Loucy (cell line): ENCODE results near the gene AQP12A.

ENCODE experiments used
- H2AFZ ChIP-seq: fragments of 200-600 bp; sonication (generic); 2 replicates; pipeline ENCODE4 v1.6.0; 2016; ENCODE audit warnings: antibody characterized with exemption, mild to moderate bottlenecking, low read length, moderate library complexity
- H3F3A ChIP-seq: fragments of 200-600 bp; 2 replicates; pipeline ENCODE4 v1.6.0; 2016; ENCODE audit warnings: antibody characterized with exemption, low read depth, mild to moderate bottlenecking
- H3K27me3 ChIP-seq: fragments of 200-600 bp; sonication (generic); 2 replicates; pipeline ENCODE4 v1.6.1; 2014; ENCODE audit warnings: low read length, mild to moderate bottlenecking; ENCODE audit not compliant: insufficient read depth, poor library complexity, severe bottlenecking
- H3K36me3 ChIP-seq: fragments of 200-600 bp; sonication (generic); 2 replicates; pipeline ENCODE4 v1.6.1; 2016; ENCODE audit warnings: low read length; ENCODE audit not compliant: insufficient read depth
- H3K4me1 ChIP-seq: fragments of 200-600 bp; sonication (generic); 2 replicates; pipeline ENCODE4 v1.5.1; 2014; ENCODE audit warnings: low read length, mild to moderate bottlenecking; ENCODE audit not compliant: insufficient read depth, poor library complexity, severe bottlenecking
- H3K4me2 ChIP-seq: fragments of 200-600 bp; sonication (generic); 2 replicates; pipeline ENCODE4 v1.6.0; 2014; ENCODE audit warnings: antibody characterized with exemption, low read length, low read depth, mild to moderate bottlenecking; ENCODE audit not compliant: poor library complexity, severe bottlenecking
- H3K4me3 ChIP-seq: fragments of 200-600 bp; sonication (generic); 2 replicates; pipeline ENCODE4 v1.5.1; 2014; ENCODE audit warnings: low read length, mild to moderate bottlenecking, mixed read lengths; ENCODE audit not compliant: poor library complexity, severe bottlenecking
- H3K79me2 ChIP-seq: fragments of 200-600 bp; sonication (generic); 2 replicates; pipeline ENCODE4 v1.6.1; 2014; ENCODE audit warnings: low read length; ENCODE audit not compliant: insufficient read depth
- H3K9ac ChIP-seq: fragments of 200-600 bp; sonication (generic); 2 replicates; pipeline ENCODE4 v1.6.0; 2014; ENCODE audit warnings: mild to moderate bottlenecking, low read depth, low read length, moderate library complexity; ENCODE audit not compliant: poor library complexity, severe bottlenecking
- H3K9me2 ChIP-seq: fragments of 200-600 bp; sonication (generic); replicated peaks from 2 replicates; pipeline ENCODE4 v1.6.1; 2016; ENCODE audit warnings: low read depth, low read length, mixed read lengths
- H3K9me3 ChIP-seq: fragments of 200-600 bp; sonication (generic); 2 replicates; pipeline ENCODE4 v1.6.1; 2014; ENCODE audit warnings: mild to moderate bottlenecking, antibody characterized with exemption, low read length, low read depth; ENCODE audit not compliant: insufficient read depth
- H4K20me1 ChIP-seq: fragments of 200-600 bp; sonication (generic); 2 replicates; pipeline ENCODE4 v1.6.0; 2014; ENCODE audit warnings: antibody characterized with exemption, low read length, mild to moderate bottlenecking; ENCODE audit not compliant: insufficient read depth, poor library complexity, severe bottlenecking
- EZH2phosphoT487 ChIP-seq: fragments of 200-600 bp; IDR thresholded peaks from 2 replicates; pipeline ENCODE4 v1.6.1; 2018; ENCODE audit warnings: antibody characterized with exemption, mild to moderate bottlenecking, moderate library complexity, borderline replicate concordance
- TF ChIP-seq, protein P1 (sequence below): fragments of 200-600 bp; sonication (generic); conservative IDR thresholded peaks from 2 replicates; pipeline ENCODE4 v1.5.1; 2014; ENCODE audit warnings: mild to moderate bottlenecking, antibody characterized with exemption, low read length

AQP12A gene

DNA sequence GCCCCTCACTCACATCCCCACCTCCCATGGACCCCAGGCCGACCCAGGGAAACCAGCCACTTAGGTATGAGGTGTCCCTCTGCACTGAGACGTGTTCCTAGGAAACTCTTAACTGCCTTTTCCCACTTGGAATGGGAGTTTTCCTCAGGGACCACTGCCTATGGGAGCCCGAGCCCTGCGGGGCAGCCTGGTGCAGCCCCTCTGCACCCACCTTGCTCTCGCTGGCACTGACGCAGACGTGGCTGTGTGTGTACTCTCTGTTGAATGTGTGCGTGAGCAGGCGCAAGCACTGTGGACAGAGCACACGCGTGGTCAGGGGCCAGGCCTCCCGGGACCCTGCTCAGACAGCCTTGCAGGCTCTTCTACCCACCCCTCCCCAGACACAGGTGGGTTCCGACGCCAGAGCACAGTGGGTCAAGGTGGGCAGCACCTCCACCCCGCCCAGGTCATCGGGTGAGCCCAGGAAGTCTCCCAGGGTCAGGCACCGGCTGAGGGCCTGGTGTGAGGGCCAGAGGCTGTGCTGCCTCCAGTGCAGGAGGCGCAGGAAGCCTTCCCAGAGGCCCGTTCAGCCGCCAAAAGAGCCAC lies 30.0 kb downstream of the AQP12A start:
- no peaks in the 10 kb centered on the region for H3K79me2 ChIP-seq
- H3K9ac ChIP-seq: no peak overlapping the region
- no peak overlapping the region for H3K4me3 ChIP-seq
- H4K20me1 ChIP-seq: no peaks in the 10 kb centered on the region
- H3K27me3 ChIP-seq: no peaks in the 10 kb centered on the region
- no peaks in the 10 kb centered on the region for H3K4me1 ChIP-seq
- no peak overlapping the region for H2AFZ ChIP-seq
- no peaks in the 10 kb centered on the region for H3K9me3 ChIP-seq
- no peaks in the 10 kb centered on the region for H3F3A ChIP-seq
- TF ChIP-seq, protein P1, sequence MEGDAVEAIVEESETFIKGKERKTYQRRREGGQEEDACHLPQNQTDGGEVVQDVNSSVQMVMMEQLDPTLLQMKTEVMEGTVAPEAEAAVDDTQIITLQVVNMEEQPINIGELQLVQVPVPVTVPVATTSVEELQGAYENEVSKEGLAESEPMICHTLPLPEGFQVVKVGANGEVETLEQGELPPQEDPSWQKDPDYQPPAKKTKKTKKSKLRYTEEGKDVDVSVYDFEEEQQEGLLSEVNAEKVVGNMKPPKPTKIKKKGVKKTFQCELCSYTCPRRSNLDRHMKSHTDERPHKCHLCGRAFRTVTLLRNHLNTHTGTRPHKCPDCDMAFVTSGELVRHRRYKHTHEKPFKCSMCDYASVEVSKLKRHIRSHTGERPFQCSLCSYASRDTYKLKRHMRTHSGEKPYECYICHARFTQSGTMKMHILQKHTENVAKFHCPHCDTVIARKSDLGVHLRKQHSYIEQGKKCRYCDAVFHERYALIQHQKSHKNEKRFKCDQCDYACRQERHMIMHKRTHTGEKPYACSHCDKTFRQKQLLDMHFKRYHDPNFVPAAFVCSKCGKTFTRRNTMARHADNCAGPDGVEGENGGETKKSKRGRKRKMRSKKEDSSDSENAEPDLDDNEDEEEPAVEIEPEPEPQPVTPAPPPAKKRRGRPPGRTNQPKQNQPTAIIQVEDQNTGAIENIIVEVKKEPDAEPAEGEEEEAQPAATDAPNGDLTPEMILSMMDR: no peak
- TF ChIP-seq EZH2phosphoT487: no peak
- no peaks in the 10 kb centered on the region for H3K36me3 ChIP-seq
- no peak overlapping the region for H3K4me2 ChIP-seq
- no peaks in the 10 kb centered on the region for H3K9me2 ChIP-seq

DNA sequence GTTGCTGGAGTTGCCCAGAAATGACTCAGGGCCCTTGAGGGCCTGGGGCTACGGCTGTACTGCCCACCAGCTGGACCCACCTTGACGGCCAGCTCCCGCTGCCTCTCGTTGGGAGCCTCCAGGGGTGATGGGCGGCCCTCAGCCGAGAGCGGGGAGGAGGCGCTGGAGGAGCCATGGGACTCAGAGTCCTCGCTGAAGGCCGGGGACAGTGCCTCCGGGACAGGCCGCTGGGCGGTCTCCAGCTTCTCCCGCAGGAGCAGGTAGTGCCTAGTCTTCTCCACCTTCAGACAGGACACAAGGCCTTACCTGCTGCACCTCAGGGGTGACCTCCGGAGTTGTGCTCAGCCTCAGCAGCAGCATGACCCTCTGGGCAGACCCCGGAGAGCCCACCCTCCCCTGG lies 30.7 kb downstream of the AQP12A start:
- Histone ChIP-seq H4K20me1 (no peaks in the 10 kb centered on the region), H3F3A (no peaks in the 10 kb centered on the region), H3K9ac (no peak overlapping the region), H3K9me2 (no peaks in the 10 kb centered on the region), H3K9me3 (no peaks in the 10 kb centered on the region), H3K79me2 (no peaks in the 10 kb centered on the region), H3K4me1 (no peaks in the 10 kb centered on the region), H3K4me3 (no peak overlapping the region), H2AFZ (no peak overlapping the region), H3K27me3 (no peaks in the 10 kb centered on the region), H3K36me3 (no peaks in the 10 kb centered on the region), H3K4me2 (no peak overlapping the region)
- TF ChIP-seq, protein P1: no peak
- no peak for TF ChIP-seq EZH2phosphoT487

DNA sequence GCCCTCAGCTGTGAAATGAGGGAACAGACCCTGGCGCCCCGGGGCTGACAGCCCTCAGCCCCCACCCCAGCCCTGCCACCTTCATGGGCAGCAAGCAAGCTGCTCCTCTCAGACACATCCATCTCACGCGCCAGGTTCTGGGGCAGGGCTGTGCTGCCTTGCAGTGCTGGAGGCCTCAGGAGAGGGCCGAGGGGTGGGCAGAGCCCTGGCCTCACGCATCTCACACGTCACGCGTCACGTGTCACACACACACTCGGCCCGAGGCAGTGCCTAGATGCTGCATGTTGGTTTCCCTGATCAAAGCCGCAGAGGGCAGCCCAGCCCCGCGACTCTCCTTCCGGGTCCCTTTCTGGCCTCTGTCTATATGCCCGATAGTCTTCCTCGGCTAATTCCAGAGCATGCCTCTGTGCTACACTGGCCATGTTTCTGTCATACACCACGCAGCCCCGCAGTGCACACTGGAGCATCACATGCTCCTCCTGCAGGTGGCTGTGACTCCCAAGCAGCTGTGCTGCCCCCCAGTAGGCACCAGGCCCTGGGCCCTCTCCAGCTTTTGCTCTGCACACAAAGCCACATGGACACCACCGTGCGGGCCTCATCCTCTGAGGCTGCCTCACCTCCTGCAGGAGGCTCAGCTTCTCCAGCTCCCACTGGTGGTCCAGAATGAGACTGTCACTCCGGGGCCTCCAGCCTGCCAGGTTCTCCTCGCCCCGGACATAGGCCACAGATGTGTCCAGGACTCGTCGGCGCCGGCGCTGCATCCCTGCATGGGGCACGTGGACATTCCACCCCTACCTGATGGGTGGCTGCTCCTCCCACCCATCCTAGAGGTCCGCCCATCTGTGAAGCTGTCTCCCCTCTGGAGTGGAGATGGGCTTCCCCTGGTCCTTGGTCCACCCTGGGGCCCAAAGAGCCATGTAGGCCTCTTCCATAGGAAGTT lies 31.4 kb downstream of the AQP12A start:
- no peak overlapping the region for H3K4me3 ChIP-seq
- no peaks in the 10 kb centered on the region for H3K9me2 ChIP-seq
- H3K79me2 ChIP-seq: no peaks in the 10 kb centered on the region
- H3K4me2 ChIP-seq: no peak overlapping the region
- H3K4me1 ChIP-seq: no peaks in the 10 kb centered on the region
- H3K9ac ChIP-seq: no peak overlapping the region
- H3K9me3 ChIP-seq: no peaks in the 10 kb centered on the region
- H4K20me1 ChIP-seq: no peaks in the 10 kb centered on the region
- no peak overlapping the region for H2AFZ ChIP-seq
- H3K27me3 ChIP-seq: no peaks in the 10 kb centered on the region
- no peaks in the 10 kb centered on the region for H3K36me3 ChIP-seq
- no peaks in the 10 kb centered on the region for H3F3A ChIP-seq
- no peak for TF ChIP-seq EZH2phosphoT487
- TF ChIP-seq, protein P1: no peak
